Stimulated activated naive CD8-positive, alpha-beta T cell treated with anti-CD3 and anti-CD28 coated beads, Interleukin-15, Interleukin-2, amounts not matched to agents 100 ng/mL and 50 ng/mL, for 24 hours (primary cell): Measurements from ENCODE around the gene DCDC2C.

Source experiments
- H3K27ac Mint-ChIP-seq: one replicate; pipeline ENCODE4 v1.8.0; 2021; ENCODE audit warnings: mild to moderate bottlenecking, mixed read lengths
- H3K27me3 Mint-ChIP-seq: one replicate; pipeline ENCODE4 v1.8.0; 2021; ENCODE audit warnings: mixed read lengths
- H3K36me3 Mint-ChIP-seq: one replicate; pipeline ENCODE4 v1.8.0; 2021; ENCODE audit warnings: low read depth, mixed read lengths
- H3K4me1 Mint-ChIP-seq: one replicate; pipeline ENCODE4 v1.8.0; 2021; ENCODE audit warnings: low read depth, mixed read lengths
- H3K4me3 Mint-ChIP-seq: one replicate; pipeline ENCODE4 v1.8.0; 2021; ENCODE audit warnings: mild to moderate bottlenecking, mixed read lengths
- H3K9me3 Mint-ChIP-seq: one replicate; pipeline ENCODE4 v1.8.0; 2021; ENCODE audit warnings: mixed read lengths

DCDC2C gene

DNA sequence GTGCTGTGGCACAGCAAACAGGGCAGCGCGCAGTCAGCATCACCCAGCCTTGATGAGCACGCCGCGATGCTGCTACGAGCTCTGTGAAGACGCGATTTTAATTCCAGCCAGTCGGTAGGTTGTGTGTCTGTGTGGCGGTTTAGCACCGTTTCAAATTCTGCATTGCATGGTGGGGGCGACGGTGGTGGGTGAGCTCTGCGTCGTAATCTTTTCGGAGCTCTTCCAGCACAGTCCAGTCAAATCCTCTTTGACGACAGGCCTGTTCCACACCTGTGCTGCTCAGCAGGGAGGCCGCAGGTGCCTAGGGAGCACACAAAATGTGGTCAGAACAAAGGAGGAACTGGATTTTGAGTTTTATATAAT lies 36.8 kb upstream of the DCDC2C start:
- H3K27me3 Mint-ChIP-seq: no peaks in the 10 kb centered on the region
- H3K36me3 Mint-ChIP-seq: no peaks in the 10 kb centered on the region
- H3K4me1 Mint-ChIP-seq: no peaks in the 10 kb centered on the region
- H3K4me3 Mint-ChIP-seq: no peak overlapping the region
- H3K27ac Mint-ChIP-seq: no peak overlapping the region
- no peaks in the 10 kb centered on the region for H3K9me3 Mint-ChIP-seq

DNA sequence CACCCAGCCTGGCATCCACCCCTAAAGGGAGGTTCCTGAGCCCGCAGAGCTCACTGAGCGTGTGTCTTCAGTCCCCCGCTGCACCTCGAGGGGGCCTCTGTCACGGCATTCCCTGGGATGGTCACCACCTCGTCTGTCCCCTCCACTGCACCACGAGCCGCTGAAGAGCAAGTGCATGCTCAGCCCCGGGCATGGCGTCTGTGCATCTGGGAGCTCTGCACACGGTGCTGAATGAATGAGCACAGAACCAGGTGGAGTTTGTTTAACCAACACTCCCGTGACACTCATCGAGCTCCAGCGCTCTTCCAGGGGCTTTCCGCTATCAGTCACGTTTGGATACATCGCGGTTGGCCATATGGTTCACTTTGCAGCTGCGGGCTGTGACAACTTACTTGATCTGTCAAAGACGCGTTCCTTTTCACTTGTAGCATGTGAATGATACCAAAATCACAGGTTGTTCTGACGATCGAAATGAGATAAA lies 36.2 kb upstream of the DCDC2C start:
- no peak overlapping the region for H3K27ac Mint-ChIP-seq
- no peaks in the 10 kb centered on the region for H3K4me1 Mint-ChIP-seq
- no peaks in the 10 kb centered on the region for H3K36me3 Mint-ChIP-seq
- H3K9me3 Mint-ChIP-seq: no peaks in the 10 kb centered on the region
- H3K4me3 Mint-ChIP-seq: no peak overlapping the region
- H3K27me3 Mint-ChIP-seq: no peaks in the 10 kb centered on the region

DNA sequence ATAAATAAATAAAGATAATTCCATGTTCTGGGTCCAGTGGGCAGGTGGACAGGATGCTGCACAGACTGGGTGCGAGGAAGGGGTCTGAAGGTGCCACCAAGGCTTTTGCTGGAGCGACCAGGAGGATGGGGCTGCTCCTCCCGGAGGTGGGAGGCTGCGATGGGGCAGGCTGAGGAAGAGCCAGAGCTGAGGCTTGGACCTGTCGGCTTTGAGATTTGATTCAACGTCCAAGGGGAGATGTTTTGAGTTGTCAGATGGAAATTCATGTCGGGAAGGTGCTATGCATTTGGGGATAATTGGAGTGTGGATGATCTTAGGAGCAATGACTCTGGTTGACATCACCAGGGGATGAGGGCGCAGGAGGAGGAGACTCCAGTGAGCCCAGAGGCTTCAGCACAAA lies 33.7 kb upstream of the DCDC2C start:
- H3K4me3 Mint-ChIP-seq: no peak overlapping the region

DNA sequence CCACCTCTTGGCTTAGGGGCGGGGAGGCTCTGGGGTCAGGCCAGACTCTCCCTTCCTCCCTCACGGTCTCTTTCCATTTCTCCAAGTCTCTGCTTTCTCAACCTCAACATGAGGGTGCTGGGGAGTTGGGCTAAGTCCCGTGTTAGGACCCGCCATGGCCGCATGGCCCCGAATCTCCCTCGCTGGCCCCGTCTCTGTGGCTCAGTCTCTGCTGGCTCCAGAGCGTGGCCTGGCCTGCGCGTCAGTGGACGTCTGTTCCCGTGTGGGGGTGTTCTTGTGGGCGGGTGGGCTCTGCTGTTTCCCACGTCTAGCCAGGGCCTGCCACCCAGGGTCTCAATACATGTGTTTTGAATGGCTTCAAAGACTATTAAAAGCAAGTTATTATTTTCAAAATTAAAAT lies 33.0 kb upstream of the DCDC2C start:
- Mint-ChIP-seq H3K9me3 (no peaks in the 10 kb centered on the region), H3K27me3 (no peaks in the 10 kb centered on the region), H3K27ac (no peak overlapping the region), H3K4me3 (no peak overlapping the region), H3K4me1 (no peaks in the 10 kb centered on the region), H3K36me3 (no peaks in the 10 kb centered on the region)

More for the DNA sequence above, 33.7 kb upstream of the DCDC2C start:
- Mint-ChIP-seq H3K27me3 (no peaks in the 10 kb centered on the region), H3K36me3 (no peaks in the 10 kb centered on the region), H3K4me1 (no peaks in the 10 kb centered on the region), H3K27ac (no peak overlapping the region), H3K9me3 (no peaks in the 10 kb centered on the region)

DNA sequence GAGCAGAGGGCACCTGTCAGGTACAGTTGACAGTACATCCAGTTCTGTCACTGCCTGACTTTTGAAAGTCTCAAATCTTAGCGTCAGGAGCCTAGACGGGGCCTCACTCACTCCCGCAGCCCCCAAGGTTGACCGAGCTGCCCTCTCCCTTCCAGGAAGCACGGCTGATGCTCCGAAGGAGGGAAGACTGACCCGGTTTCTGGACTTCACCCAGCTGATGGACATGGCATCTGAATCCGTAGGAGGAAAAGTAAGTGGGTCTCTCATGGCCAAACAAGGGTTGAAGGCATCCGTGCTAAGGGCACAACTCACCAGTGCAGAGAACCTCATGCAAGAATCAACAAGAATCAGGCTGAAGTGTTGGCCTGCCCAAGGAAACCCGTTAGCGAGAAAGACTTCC lies 32.4 kb upstream of the DCDC2C start:
- Mint-ChIP-seq H3K4me1 (no peaks in the 10 kb centered on the region), H3K4me3 (no peak overlapping the region), H3K27ac (no peak overlapping the region), H3K27me3 (no peaks in the 10 kb centered on the region), H3K9me3 (no peaks in the 10 kb centered on the region), H3K36me3 (no peaks in the 10 kb centered on the region)

DNA sequence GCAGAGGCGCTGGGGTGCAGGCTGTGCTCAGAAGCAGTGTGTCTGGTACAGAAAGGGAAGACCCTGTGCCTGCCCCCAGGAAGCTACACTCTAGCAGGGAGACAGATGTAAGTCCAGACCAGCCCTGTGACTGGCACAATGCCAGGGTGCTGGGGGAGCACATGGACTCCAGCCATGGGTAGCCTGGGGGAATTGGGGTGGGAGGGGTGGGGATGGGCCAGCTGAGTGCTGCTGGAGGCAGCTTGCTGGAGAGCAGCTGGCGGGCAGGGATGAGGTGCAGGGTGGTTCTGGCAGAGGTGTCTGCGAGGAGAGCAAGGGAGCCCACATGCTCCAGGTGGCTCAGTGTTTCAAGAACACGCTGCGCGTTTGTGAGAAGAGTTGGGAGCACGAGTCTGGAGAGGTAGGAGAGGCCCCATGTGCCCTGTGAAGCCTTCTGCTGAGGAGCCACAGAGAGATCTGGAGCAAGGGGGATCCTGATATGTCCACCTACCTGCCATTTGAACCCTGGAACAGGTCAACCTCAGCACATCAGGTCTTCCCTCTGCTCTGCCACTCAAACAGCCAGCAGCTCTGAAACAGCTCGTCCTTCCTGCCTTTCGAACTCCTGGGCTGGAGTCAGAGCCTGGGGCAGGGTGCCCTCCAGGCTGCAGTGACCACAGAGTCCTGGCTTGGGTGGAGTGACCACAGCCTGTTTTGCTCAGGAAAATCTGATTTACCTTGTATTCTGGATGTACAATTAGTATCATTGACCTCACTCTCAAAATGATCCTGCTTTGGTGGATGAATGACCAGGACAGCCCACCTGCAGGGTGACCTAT lies 30.3 kb upstream of the DCDC2C start:
- Mint-ChIP-seq H3K4me3 (no peak overlapping the region), H3K27me3 (peaks cover 4% of the 10 kb centered on the region), H3K27ac (no peak overlapping the region), H3K9me3 (no peaks in the 10 kb centered on the region), H3K4me1 (no peaks in the 10 kb centered on the region), H3K36me3 (no peaks in the 10 kb centered on the region)

DNA sequence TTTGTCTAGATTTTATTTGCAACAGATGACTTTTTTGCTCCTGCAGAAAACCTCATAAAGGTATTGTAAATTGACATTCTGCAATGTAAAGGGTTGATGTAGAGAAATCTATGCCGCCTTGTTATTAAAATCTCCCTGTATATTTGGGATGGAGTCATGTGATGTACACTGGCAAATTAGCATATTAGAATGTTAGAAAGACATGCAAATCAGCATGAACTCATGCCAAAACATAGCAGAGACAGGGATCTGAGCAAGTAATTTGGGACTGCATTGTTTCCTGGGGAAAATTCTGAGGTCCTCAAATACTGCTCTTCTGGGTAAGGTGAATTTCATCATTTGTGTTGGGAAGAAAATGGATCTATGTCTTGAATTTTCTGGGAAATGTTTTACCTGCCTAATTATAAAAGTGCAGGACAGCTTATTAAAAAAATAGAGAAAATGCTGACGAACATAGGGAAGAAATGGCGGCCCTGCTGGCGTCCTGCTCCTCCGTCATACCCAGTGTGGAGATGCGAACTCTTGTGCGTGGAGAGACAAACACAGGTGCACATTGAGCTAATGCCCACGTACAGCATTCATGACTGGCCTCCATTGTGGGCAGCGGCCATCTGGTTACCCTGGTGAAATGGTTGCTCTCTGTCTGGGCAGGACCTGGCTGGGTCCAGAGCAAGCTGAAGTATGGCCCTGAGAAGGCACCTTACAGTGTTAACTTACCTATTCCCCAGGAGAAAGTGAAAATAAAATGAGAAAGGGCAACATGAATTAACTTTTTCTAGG lies 29.1 kb upstream of the DCDC2C start:
- no peak overlapping the region for H3K27ac Mint-ChIP-seq
- H3K4me1 Mint-ChIP-seq: no peaks in the 10 kb centered on the region
- H3K9me3 Mint-ChIP-seq: no peaks in the 10 kb centered on the region
- no peak overlapping the region for H3K4me3 Mint-ChIP-seq
- H3K36me3 Mint-ChIP-seq: no peaks in the 10 kb centered on the region
- H3K27me3 Mint-ChIP-seq: peaks cover 4% of the 10 kb centered on the region

DNA sequence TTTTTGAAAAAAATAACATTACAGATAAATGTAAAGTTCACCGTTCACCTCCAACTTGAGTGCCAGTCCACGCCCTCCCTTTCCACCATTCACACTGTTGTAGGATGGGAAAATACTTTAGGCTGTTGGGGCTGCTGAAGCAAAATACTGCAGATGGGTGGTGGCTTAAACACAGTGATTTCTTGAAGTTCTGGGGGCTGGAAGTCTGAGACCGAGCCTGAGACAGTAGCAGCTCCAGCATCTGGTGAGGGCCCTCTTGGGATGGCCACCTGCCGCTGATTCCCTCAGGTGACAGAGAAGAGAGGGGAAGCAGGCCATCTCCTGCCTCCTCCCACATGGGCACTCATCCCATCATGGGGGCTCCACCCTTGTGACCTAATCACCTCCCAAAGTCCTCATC lies 27.7 kb upstream of the DCDC2C start:
- H3K9me3 Mint-ChIP-seq: no peaks in the 10 kb centered on the region
- no peaks in the 10 kb centered on the region for H3K4me1 Mint-ChIP-seq
- H3K27me3 Mint-ChIP-seq: peaks cover 4% of the 10 kb centered on the region
- no peaks in the 10 kb centered on the region for H3K36me3 Mint-ChIP-seq
- H3K27ac Mint-ChIP-seq: no peak overlapping the region
- H3K4me3 Mint-ChIP-seq: no peak overlapping the region

DNA sequence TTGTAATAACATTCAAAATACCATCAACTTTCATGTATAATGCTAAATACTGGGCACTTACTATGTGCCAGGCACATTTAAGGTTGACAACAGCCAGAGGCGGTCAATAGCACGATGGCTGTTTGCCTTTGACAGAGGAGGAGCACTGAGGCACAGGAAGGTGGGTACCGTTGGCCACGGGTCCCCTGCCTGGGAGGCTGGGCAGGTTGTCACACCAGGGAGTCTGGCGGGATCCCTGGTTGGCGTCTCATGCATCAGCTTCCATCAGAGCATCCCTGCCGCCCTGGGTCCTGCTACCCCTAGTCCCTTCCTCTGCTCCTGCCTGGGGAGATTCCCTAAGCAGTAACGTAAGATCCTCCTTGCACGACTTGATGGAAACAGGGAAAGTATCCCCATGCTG lies 25.9 kb upstream of the DCDC2C start:
- no peaks in the 10 kb centered on the region for H3K9me3 Mint-ChIP-seq
- H3K27ac Mint-ChIP-seq: no peak overlapping the region
- H3K4me1 Mint-ChIP-seq: no peaks in the 10 kb centered on the region
- no peak overlapping the region for H3K4me3 Mint-ChIP-seq
- peaks cover 4% of the 10 kb centered on the region for H3K27me3 Mint-ChIP-seq
- no peaks in the 10 kb centered on the region for H3K36me3 Mint-ChIP-seq

DNA sequence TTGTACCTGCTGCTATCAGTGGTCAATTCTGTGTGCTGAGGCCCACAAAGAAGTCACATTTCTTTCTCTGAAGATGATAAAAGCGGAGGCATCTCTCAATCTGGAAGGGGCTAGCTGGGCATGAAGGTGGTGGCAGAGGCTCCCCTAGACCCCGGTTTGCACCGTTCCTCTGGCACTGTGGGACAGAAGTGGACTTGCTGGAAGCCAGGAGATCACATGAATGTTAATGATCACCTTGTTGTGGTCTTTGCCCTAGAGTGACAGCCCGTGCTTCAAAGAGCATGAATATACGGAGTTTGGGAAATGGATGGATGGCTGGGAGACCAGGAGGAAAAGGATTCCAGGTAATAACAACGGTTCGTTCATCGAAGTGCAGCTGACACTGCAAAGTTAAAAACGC lies 25.2 kb upstream of the DCDC2C start:
- no peaks in the 10 kb centered on the region for H3K4me1 Mint-ChIP-seq
- no peak overlapping the region for H3K27ac Mint-ChIP-seq
- no peaks in the 10 kb centered on the region for H3K36me3 Mint-ChIP-seq
- H3K27me3 Mint-ChIP-seq: peaks cover 4% of the 10 kb centered on the region
- no peak overlapping the region for H3K4me3 Mint-ChIP-seq
- no peaks in the 10 kb centered on the region for H3K9me3 Mint-ChIP-seq

DNA sequence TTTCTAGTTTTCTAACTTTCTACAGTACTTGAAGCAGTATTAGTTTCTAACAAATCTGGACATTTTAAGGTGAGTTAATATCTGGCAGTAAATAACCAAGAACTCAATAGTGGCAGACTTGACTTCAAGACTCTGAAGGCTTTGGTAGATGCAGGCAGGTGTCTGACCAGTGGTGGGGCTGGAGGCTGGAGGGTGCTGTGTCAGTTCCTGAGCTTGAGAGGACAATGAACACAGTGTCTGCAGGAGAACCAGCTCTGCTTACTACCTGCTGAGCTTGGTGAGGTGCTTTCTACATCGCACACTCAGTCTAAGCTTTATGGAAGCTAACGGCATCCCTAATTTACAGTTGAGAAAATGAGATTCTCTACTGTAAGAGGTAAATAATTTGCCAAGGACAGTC lies 24.2 kb upstream of the DCDC2C start:
- Mint-ChIP-seq H3K27me3 (peaks cover 4% of the 10 kb centered on the region), H3K4me3 (no peak overlapping the region), H3K27ac (no peak overlapping the region), H3K4me1 (no peaks in the 10 kb centered on the region), H3K9me3 (no peaks in the 10 kb centered on the region), H3K36me3 (no peaks in the 10 kb centered on the region)

DNA sequence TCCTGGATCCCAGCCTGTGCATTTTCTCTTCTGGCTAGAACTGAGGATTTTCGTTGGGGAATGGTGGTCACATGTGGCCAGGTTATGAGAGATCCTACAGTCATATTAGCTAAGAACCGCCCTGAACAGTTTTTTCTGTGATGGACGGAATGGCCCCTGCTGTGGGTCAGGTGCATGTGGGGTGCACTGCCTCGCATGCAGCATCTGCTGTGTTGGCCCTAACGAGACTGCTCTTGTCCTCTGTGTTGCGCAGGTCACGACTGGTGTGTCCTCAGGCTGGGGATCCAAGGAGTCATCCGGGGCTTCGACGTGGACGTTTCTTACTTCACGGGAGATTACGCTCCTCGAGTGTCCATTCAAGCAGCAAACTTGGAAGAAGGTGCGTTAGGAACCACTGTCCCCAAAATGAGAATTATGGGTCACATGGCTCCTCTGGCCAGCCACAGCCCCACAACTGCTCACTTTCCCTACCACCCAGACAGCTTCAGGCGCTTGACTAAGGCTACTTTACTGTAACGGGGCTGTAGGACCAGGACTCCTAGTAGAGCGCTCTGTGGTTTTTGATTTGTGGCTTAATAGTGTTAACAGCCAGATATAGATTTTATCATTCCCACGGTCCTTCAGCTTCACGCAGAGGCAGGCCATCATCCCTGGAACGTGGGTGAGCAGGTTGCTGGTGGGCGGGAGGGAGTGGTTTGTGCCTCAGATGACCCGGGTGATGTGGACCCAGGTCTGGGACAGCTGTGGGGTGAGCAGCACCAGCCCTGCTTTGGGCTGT lies 23.6 kb upstream of the DCDC2C start:
- Mint-ChIP-seq H3K4me1 (no peaks in the 10 kb centered on the region), H3K27me3 (peaks cover 5% of the 10 kb centered on the region), H3K9me3 (no peaks in the 10 kb centered on the region), H3K36me3 (no peaks in the 10 kb centered on the region), H3K4me3 (no peak overlapping the region), H3K27ac (no peak overlapping the region)

DNA sequence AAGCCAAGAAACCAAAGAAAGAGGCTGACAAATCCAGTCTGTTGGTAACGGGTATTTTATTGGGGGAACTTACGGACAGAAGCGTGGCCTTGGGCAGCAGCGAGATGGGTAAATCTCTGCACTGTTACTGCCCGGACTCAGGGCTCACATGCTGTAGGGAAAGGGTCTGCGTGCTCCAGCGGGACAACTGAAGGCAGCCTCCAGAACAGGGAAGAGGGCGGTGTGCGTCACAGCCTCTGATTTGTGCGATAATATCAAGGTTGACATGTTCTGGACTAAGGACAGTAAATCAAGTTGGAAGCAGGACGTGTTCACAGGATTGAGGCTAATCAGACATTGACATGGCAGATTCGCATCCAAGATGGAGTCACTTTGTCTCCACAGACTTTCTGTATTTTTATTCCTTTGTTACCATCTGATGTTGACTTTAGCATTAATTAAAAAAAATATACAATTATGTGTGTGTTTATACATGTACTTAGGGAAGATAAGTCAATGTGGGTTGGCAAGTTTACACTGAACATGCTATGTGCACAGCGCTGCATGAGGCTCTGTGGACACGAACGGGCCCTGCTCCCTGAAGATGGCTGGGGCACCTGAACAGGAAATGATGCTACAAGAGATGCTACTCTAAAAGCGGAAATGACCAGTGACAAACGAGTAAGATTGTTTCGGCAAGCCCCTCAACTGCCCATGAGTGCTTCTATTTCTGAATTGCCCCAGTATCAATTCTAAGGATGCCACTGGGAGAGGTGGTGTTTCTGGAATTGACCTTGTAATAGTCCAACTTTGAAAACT lies 22.6 kb upstream of the DCDC2C start:
- Mint-ChIP-seq H3K27ac (no peak overlapping the region), H3K36me3 (no peaks in the 10 kb centered on the region), H3K4me3 (no peak overlapping the region), H3K4me1 (no peaks in the 10 kb centered on the region), H3K9me3 (no peaks in the 10 kb centered on the region), H3K27me3 (peaks cover 10% of the 10 kb centered on the region)

DNA sequence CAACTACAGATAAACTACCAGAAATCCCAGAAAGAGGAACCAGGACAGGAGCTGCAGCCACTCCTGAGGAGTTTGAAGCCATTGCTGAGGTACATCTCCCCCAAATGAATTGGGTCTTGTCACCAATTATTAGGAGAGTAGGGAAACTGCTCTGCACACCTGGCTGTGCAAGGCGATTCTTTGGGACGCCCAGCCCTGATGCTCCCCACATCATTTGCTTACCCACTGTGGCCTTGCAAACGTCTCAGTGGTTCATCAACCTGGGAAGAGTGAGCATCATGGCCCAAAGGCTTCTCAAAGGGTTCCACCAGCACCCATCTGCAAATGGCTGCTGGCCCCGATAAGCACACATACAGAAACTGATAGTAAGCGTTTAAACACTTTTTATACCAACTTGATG lies 21.8 kb upstream of the DCDC2C start:
- Mint-ChIP-seq H3K27ac (no peak overlapping the region), H3K4me3 (no peak overlapping the region), H3K27me3 (peaks cover 10% of the 10 kb centered on the region), H3K36me3 (no peaks in the 10 kb centered on the region), H3K9me3 (no peaks in the 10 kb centered on the region), H3K4me1 (no peaks in the 10 kb centered on the region)
